CD8-positive, alpha-beta memory T cell (primary cell): Measurements from ENCODE around the gene NPHP4. TPM values are rescaled to one million over a fixed set of nuclear protein-coding genes. Genes with fewer than 3 reads are reported as not detected.
"Not testable (repeated sequence)": the region's sequence is repeated elsewhere in the genome, so short reads cannot be mapped to it uniquely, and the experiment has no call there.

Source experiments
- CTCF ChIA-PET: fragments of 350-600 bp; sonication (Branson Sonifier 250); formaldehyde crosslinking; loops from one replicate; lab custom pipeline; 2021; ENCODE audit warnings: antibody characterized with exemption; lab: Charles Lee
- POLR2A ChIA-PET: fragments of 350-600 bp; sonication (Branson Sonifier 250); formaldehyde crosslinking; loops from one replicate; lab custom pipeline; 2021; ENCODE audit warnings: antibody characterized with exemption; lab: Charles Lee
- DNase-seq, 5 donors: peaks; one replicate each; pipeline versions ENCODE4 v3.0.0 to v3.0.0-alpha.2; 2020 to 2022; ENCODE audit warnings: mixed read lengths in 1 of 5
- H3K27ac ChIP-seq: one replicate; pipeline ENCODE4 v1.7.0; 2013; ENCODE audit warnings: low read depth, mild to moderate bottlenecking, low read length, moderate library complexity
- H3K27me3 ChIP-seq: 2 replicates; pipeline ENCODE4 v1.7.0; 2013; ENCODE audit warnings: low read length, mild to moderate bottlenecking; ENCODE audit not compliant: insufficient read depth, poor library complexity, severe bottlenecking
- H3K36me3 ChIP-seq: 2 replicates; pipeline ENCODE4 v1.7.0; 2013; ENCODE audit warnings: mild to moderate bottlenecking, low read length, moderate library complexity; ENCODE audit not compliant: insufficient read depth
- H3K4me1 ChIP-seq: 2 replicates; pipeline ENCODE4 v1.7.0; 2013; ENCODE audit warnings: mild to moderate bottlenecking, low read length, moderate library complexity; ENCODE audit not compliant: insufficient read depth
- H3K4me3 ChIP-seq: 2 replicates; pipeline ENCODE4 v1.7.0; 2013; ENCODE audit warnings: mild to moderate bottlenecking, low read length
- H3K9me3 ChIP-seq: 2 replicates; pipeline ENCODE4 v1.7.0; 2013; ENCODE audit warnings: mild to moderate bottlenecking, low read length
- H3K27ac Mint-ChIP-seq, 8 donors: one replicate each; pipeline ENCODE4 v1.8.0; 2020 to 2021; ENCODE audit warnings: mixed read lengths in 8 of 8, mild to moderate bottlenecking in 6 of 8, inconsistent platforms in 3 of 8, moderate library complexity in 3 of 8
- H3K27me3 Mint-ChIP-seq, 2 donors: one replicate each; pipeline ENCODE4 v1.8.0; 2020 to 2021; ENCODE audit warnings: mixed read lengths in 2 of 2, mild to moderate bottlenecking in 1 of 2, moderate library complexity in 1 of 2
- H3K36me3 Mint-ChIP-seq, 3 donors: one replicate each; pipeline ENCODE4 v1.8.0; 2020 to 2021; ENCODE audit warnings: mixed read lengths in 3 of 3, inconsistent platforms in 1 of 3, mild to moderate bottlenecking in 1 of 3
- H3K4me1 Mint-ChIP-seq, 3 donors: one replicate each; pipeline ENCODE4 v1.8.0; 2020 to 2021; ENCODE audit warnings: mixed read lengths in 3 of 3, inconsistent platforms in 1 of 3, mild to moderate bottlenecking in 1 of 3
- H3K4me3 Mint-ChIP-seq, 7 donors: one replicate each; pipeline ENCODE4 v1.8.0; 2020 to 2021; ENCODE audit warnings: mixed read lengths in 7 of 7, mild to moderate bottlenecking in 6 of 7, moderate library complexity in 4 of 7, inconsistent platforms in 2 of 7
- H3K9me3 Mint-ChIP-seq, 5 donors: one replicate each; pipeline ENCODE4 v1.8.0; 2020 to 2022; ENCODE audit warnings: mixed read lengths in 5 of 5, mild to moderate bottlenecking in 3 of 5, moderate library complexity in 2 of 5, inconsistent platforms in 1 of 5
- polyA plus RNA-seq: library from polyadenylated mRNA; unstranded; fragments of 300-500 nt; fragmentation: Illumina TruSeq; gene quantifications from one replicate; pipeline ENCODE4 v1.2.3, GENCODE V29; 2021
- total RNA-seq, 2 experiments: library from RNA; stranded (reverse); gene quantifications; one replicate each; pipeline ENCODE4 v1.2.3, GENCODE V29; 2021

NPHP4 gene
- total and polyA plus RNA-seq, 3 experiments from 2014 or later, result 1.2 to 11.5 (median 11.2) TPM

DNA sequence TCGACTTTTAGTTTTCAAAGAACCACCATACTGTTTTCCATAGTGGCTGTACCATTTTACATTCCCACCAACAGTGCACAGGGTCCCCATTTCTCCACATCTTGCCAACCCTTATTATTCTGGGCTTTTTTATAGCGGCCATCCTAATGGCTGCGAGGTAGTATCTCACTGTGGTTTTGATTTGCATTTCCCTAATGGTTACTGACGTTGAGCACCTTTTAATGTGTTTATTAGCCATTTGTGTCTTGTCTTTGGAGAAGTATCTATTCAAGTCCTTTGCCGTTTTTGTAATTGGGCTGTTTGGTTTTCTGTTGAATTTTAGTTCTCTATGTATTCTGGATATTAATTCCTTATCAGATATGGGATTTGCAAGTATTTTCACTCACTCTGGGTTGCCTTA is 31.1 kb upstream of the NPHP4 start:
- POLR2A ChIA-PET, result interaction anchor here (4.5 kb wide), 1 partner anchor 30 kb away, joined by 42 read pairs; the partner anchor contains the start of gene NPHP4

DNA sequence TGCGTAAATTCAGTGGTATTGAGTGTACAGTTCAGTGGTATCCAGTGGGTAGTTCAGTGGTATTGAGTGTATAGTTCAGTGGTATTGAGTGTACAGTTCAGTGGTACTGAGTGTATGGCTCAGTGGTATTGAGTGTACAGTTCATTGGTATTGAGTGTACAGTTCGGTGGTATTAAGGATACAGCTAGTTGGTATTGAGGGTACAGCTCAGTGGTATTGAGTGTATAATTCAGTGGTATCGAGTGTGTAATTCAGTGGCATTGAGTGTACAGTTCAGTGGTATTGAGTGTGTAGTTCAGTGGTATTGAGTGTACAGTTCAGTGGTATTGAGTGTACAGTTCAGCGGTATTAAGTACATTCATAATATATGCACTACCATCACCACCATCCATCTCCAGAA is 30.0 kb upstream of the NPHP4 start:
- H3K9me3 Mint-ChIP-seq, result peaks cover 0 to 3% (median 0%) of the 10 kb centered on the region in 5 donors
- DNase-seq, result no peak
- no peak overlapping the region for H3K27ac ChIP-seq
- no peaks in the 10 kb centered on the region for H3K27me3 Mint-ChIP-seq
- peak overlapping the region in 1 of 7 donors; percentile 68 for H3K4me3 Mint-ChIP-seq
- ChIA-PET POLR2A (no interaction called here), CTCF (no interaction called here)
- no peak overlapping the region for H3K4me3 ChIP-seq
- H3K36me3 Mint-ChIP-seq, result peaks cover 0 to 16% (median 5%) of the 10 kb centered on the region in 3 donors
- no peaks in the 10 kb centered on the region for H3K9me3 ChIP-seq
- no peaks in the 10 kb centered on the region for H3K36me3 ChIP-seq
- H3K27me3 ChIP-seq, result no peaks in the 10 kb centered on the region
- H3K27ac Mint-ChIP-seq, result peak overlapping the region in 2 of 8 donors; percentile 49 to 52
- H3K4me1 ChIP-seq, result peaks cover 20% of the 10 kb centered on the region
- H3K4me1 Mint-ChIP-seq, result peaks cover 14 to 27% (median 19%) of the 10 kb centered on the region in 3 donors

More for the DNA sequence above, 31.1 kb upstream of the NPHP4 start:
- Histone ChIP-seq H3K4me3 (no peak overlapping the region), H3K27ac (no peak overlapping the region), H3K9me3 (no peaks in the 10 kb centered on the region), H3K27me3 (no peaks in the 10 kb centered on the region), H3K36me3 (no peaks in the 10 kb centered on the region), H3K4me1 (peaks cover 31% of the 10 kb centered on the region)
- Mint-ChIP-seq H3K4me1 (peaks cover 25 to 39% (median 31%) of the 10 kb centered on the region in 3 donors), H3K27ac (peak overlapping the region in 3 of 8 donors; percentile 22 to 74 (median 29)), H3K36me3 (peaks cover 0 to 24% (median 5%) of the 10 kb centered on the region in 3 donors), H3K4me3 (peak overlapping the region in 1 of 7 donors; percentile 11), H3K27me3 (no peaks in the 10 kb centered on the region), H3K9me3 (peaks cover 0 to 3% (median 0%) of the 10 kb centered on the region in 5 donors)
- DNase-seq, result no peak
- CTCF ChIA-PET, result interaction anchor here (1.7 kb wide), 1 partner anchor 29 kb away, joined by 7 read pairs; no protein-coding TSS in a partner anchor

DNA sequence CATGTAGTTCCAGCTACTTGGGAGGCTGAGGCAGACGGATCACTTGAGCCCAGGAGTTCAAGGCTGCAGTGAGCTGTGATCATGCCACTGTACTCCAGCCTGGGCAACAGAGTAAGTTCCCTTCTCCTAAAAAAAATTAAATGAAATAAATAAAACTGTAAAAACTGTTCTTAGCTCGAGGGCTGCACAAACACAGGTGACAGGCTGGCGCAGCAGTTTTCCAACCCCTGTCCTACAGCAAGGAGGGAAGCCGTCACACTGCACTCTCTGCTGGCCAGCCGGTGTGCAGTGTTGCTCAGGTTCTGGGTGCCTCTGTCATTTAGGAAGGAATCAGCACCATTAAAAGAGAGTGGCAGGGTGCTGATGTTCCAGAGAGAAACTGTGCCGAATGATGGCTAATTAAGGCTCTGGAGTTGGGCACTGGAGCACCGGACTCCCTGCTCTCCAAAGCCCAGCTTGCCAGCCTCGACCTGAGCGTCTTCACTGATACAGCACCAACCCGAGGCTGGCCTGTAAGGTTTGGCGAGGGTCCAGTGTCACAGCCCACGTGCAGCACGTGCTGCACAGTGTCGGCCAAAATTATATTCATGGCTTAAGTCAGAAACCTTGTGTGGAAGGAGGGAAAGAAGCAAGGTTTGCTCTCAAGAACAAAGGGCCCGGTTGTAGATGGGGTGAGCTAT is 27.1 kb upstream of the NPHP4 start:
- Histone ChIP-seq H3K4me1 (no peaks in the 10 kb centered on the region), H3K36me3 (no peaks in the 10 kb centered on the region), H3K4me3 (no peak overlapping the region), H3K27me3 (no peaks in the 10 kb centered on the region), H3K9me3 (no peaks in the 10 kb centered on the region), H3K27ac (no peak overlapping the region)
- peaks cover 0 to 22% (median 5%) of the 10 kb centered on the region in 3 donors for H3K36me3 Mint-ChIP-seq
- no peaks in the 10 kb centered on the region for H3K27me3 Mint-ChIP-seq
- no peak for DNase-seq
- H3K27ac Mint-ChIP-seq, result peak overlapping the region in 1 of 8 donors; percentile 24
- ChIA-PET CTCF (no interaction called here), POLR2A (no interaction called here)
- no peak overlapping the region for H3K4me3 Mint-ChIP-seq
- H3K4me1 Mint-ChIP-seq, result peaks cover 5% of the 10 kb centered on the region in 3 donors
- H3K9me3 Mint-ChIP-seq, result no peaks in the 10 kb centered on the region

DNA sequence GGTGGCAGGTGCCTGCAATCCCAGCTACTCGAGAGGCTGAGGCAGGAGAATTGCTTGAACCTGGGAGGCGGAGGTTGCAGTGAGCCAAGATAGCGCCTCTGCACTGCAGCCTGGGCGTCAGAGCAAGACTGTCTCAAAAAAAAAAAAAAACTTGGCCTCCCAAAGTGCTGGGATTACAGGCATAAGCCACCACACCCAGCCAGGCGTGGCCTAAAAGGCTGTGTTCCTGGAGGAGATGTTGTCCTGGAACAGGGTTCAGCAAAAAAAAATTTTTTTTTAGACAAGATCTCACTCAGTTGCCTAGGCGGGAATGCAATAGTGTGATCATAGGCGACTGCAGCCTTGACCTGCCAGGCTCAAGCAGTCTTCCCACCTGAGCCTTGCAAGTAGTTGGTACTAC is 25.4 kb upstream of the NPHP4 start:
- H3K4me1 ChIP-seq, H3K27me3 ChIP-seq, H3K27ac ChIP-seq, CTCF ChIA-PET, H3K9me3 Mint-ChIP-seq, H3K9me3 ChIP-seq, H3K27me3 Mint-ChIP-seq, H3K36me3 ChIP-seq, H3K4me3 Mint-ChIP-seq, POLR2A ChIA-PET, H3K4me3 ChIP-seq, DNase-seq: not testable (repeated sequence)
- H3K4me1 Mint-ChIP-seq, result peaks cover 8 to 15% (median 15%) of the 10 kb centered on the region in 3 donors
- peaks cover 0 to 35% (median 5%) of the 10 kb centered on the region in 3 donors for H3K36me3 Mint-ChIP-seq
- H3K27ac Mint-ChIP-seq, result peak overlapping the region in 1 of 8 donors; percentile 14

DNA sequence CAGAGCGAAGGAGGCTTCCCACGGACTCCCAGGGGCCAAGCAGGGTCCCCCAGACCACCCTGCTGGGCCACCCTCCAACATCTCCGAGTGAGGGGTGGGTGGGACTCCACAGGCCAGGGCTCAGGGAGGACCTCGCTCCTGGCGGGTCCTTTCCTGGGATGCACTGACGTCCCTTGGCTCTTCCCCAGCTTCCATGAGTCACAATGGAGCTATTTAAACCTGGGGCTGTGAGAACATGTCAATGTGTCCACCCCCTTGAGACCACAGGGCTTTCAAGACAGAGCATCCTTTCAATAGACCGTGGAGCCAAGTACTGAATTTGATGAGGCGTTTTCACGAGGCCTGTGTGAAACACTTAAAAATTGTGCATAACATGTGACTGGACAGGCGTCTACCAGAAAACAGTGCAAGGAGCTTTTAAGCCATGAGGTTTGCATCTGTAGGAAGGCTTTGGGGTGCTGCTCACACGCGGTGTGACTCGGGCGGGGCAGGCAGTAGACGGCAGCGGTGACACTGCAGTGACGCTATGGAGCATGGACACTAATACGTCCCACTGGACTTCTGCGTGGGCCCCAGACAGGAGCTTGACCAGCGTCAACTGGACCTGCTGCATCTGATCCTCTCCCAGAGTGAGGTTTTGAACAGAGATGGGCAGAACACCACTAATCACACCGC is 24.1 kb upstream of the NPHP4 start:
- H3K36me3 ChIP-seq, result no peaks in the 10 kb centered on the region
- POLR2A ChIA-PET, result no interaction called here
- no peaks in the 10 kb centered on the region for H3K9me3 Mint-ChIP-seq
- H3K4me1 Mint-ChIP-seq, result peaks cover 9 to 19% (median 18%) of the 10 kb centered on the region in 3 donors
- H3K9me3 ChIP-seq, result no peaks in the 10 kb centered on the region
- DNase-seq, result no peak
- no peak overlapping the region for H3K27ac ChIP-seq
- no peaks in the 10 kb centered on the region for H3K27me3 ChIP-seq
- peaks cover 0 to 35% (median under 1%) of the 10 kb centered on the region in 3 donors for H3K36me3 Mint-ChIP-seq
- no peak overlapping the region for H3K4me3 Mint-ChIP-seq
- no peaks in the 10 kb centered on the region for H3K27me3 Mint-ChIP-seq
- H3K4me3 ChIP-seq, result no peak overlapping the region
- H3K4me1 ChIP-seq, result no peaks in the 10 kb centered on the region
- peak overlapping the region in 3 of 8 donors; percentile 35 to 39 (median 38) for H3K27ac Mint-ChIP-seq
- CTCF ChIA-PET, result no interaction called here

DNA sequence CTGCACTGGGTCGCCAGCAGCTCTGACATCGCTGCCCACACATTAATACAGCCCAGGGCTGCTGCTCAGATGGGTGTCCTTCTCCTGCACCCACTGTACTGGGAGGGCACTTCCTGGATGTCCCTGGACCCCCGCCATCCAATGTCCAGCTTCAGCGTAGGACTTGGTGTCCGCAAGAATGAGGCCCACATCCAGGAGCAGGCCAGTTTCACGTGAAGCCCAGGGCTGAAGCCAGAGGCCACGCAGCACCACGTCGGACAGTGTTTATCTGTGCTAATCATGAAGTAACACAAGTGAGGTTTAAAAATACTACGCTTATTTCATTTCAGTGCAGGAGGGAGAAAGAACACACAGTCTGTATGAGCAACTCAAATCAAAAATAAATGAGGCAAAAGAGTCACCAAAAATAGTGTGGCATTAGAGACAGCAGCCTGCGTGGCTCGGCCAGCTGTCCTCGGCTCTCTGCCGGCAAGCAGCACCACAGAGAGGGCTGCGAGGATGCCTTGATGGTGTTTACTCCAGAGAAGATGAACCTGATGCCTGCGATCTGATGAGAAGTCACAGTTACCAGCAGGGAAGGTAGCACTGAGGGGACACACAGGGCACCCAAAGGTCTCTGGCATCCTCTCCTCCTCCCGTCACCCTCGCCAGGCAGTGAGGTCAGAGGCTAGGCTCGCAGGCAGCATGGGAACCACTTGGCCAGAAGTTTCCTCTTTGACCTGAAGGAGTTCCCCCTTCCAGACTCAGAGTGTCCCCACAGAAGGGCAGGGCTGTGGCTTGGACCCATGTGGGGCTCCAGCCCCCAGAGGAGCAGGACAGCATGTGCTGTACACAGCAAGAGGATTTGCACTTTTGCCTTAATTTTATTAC is 22.1 kb upstream of the NPHP4 start:
- CTCF ChIA-PET, result no interaction called here
- Mint-ChIP-seq H3K4me3 (no peak overlapping the region), H3K4me1 (peaks cover 10 to 29% (median 27%) of the 10 kb centered on the region in 3 donors), H3K36me3 (peaks cover 0 to 25% (median 0%) of the 10 kb centered on the region in 3 donors), H3K9me3 (no peaks in the 10 kb centered on the region), H3K27me3 (no peaks in the 10 kb centered on the region), H3K27ac (peak overlapping the region in 5 of 8 donors; percentile 45 to 93 (median 74))
- POLR2A ChIA-PET, result no interaction called here
- Histone ChIP-seq H3K27ac (no peak overlapping the region), H3K4me1 (no peaks in the 10 kb centered on the region), H3K9me3 (no peaks in the 10 kb centered on the region), H3K4me3 (no peak overlapping the region), H3K36me3 (no peaks in the 10 kb centered on the region), H3K27me3 (no peaks in the 10 kb centered on the region)
- DNase-seq, result no peak

DNA sequence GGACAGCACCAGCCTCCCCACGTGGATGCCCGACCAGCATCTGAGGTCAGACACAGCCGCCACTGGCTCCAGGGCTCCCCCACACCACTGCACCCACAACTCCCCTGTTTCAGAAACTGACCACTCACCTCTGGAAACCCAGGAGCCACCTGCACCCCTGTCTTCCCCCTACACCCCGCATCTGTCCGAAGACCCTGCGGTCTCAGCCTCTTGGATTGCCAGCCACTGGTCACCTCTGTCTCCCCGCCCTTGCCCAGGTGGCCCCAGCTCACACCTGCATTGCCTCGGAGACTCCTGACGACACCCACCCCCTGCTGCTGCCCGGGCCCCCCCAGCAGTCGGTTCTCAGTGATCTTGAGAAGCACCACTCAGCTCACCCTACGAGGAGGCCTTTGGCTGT is 21.3 kb upstream of the NPHP4 start:
- CTCF ChIA-PET, result no interaction called here

More for the DNA sequence above, 21.3 kb upstream of the NPHP4 start:
- POLR2A ChIA-PET, result no interaction called here
- Mint-ChIP-seq H3K9me3 (no peaks in the 10 kb centered on the region), H3K27ac (peak overlapping the region in 5 of 8 donors; percentile 50 to 93 (median 85)), H3K4me1 (peaks cover 10 to 33% (median 28%) of the 10 kb centered on the region in 3 donors), H3K27me3 (no peaks in the 10 kb centered on the region), H3K36me3 (peaks cover 0 to 26% (median 0%) of the 10 kb centered on the region in 3 donors), H3K4me3 (no peak overlapping the region)
- H3K9me3 ChIP-seq, result no peaks in the 10 kb centered on the region
- H3K27ac ChIP-seq, result no peak overlapping the region
- H3K36me3 ChIP-seq, result no peaks in the 10 kb centered on the region
- no peaks in the 10 kb centered on the region for H3K27me3 ChIP-seq
- H3K4me1 ChIP-seq, result peaks cover 4% of the 10 kb centered on the region
- no peak for DNase-seq
- no peak overlapping the region for H3K4me3 ChIP-seq
